ENCODE results near the gene ZNF683. TPM values are rescaled to one million over a fixed set of nuclear protein-coding genes. Genes with fewer than 3 reads are reported as not detected.

ZNF683 gene
- total and polyA plus RNA-seq, 4 donors: 0.09 to 0.17 TPM; not detected in 2

- TF ChIP-seq ZBTB33 (IDR thresholded peaks at IDR 0.05) (no peak), YY1 (IDR thresholded peaks at IDR 0.05) (no peak)
Observed at GRCh38 chr1:26372039-26372438, 511 bp downstream of the ZNF683 start (continued).

GRCh38 chr1:26370591-26371382 is 1.8 kb downstream of the ZNF683 start:
- no peaks in the 10 kb centered on the region for H3K9me3 ChIP-seq (ENCODE audit: control insufficient read depth in 4 of 4, low read length in 3 of 4)
- H3K9ac ChIP-seq (ENCODE audit: low read depth in 1 of 2, low read length in 2 of 2): no peak overlapping the region
- DNase-seq (ENCODE audit: low spot score): no peak
- no peak overlapping the region for H3K4me3 ChIP-seq (ENCODE audit: low read depth in 1 of 3, low read length in 3 of 3)
- TF ChIP-seq EGR1 (IDR thresholded peaks at IDR 0.05; ENCODE audit: low read depth in 2 of 2) (no peak), RAD21 (IDR thresholded peaks at IDR 0.05) (no peak), CTCF (IDR thresholded peaks at IDR 0.05; ENCODE audit: low read depth, low read length, missing input control) (no peak), SP1 (IDR thresholded peaks at IDR 0.05) (no peak), REST (IDR thresholded peaks at IDR 0.05) (no peak), FOXA2 (IDR thresholded peaks at IDR 0.05) (no peak), RXRA (IDR thresholded peaks at IDR 0.05) (no peak), MAX (IDR thresholded peaks at IDR 0.05) (no peak), TAF1 (conservative IDR thresholded peaks at IDR 0.05) (no peak), HNF4G (IDR thresholded peaks at IDR 0.05) (no peak), ATF3 (IDR thresholded peaks at IDR 0.05) (no peak), HNF4A (conservative IDR thresholded peaks at IDR 0.05) (no peak), ZBTB33 (IDR thresholded peaks at IDR 0.05) (no peak)
- H3K27me3 ChIP-seq (ENCODE audit: control insufficient read depth in 4 of 4, insufficient read depth in 4 of 4, low read length in 3 of 4): no peaks in the 10 kb centered on the region
- H3K27ac ChIP-seq (ENCODE audit: low read depth in 1 of 2, low read length in 2 of 2): no peak overlapping the region
- H3K4me1 ChIP-seq (ENCODE audit: control insufficient read depth in 4 of 4, insufficient read depth in 4 of 4, low read length in 3 of 4): no peaks in the 10 kb centered on the region
- no peaks in the 10 kb centered on the region for H3K36me3 ChIP-seq (ENCODE audit: control insufficient read depth in 4 of 4, insufficient read depth in 3 of 4, low read depth in 1 of 4, low read length in 3 of 4)
- 64% methylated on average over 6 of the region's 6 CpGs for WGBS

All from liver (tissue), 9 donors.